Measurements from ENCODE around the gene RUFY4.
"Not testable (repeated sequence)": the region's sequence is repeated elsewhere in the genome, so short reads cannot be mapped to it uniquely, and the experiment has no call there.

The RUFY4 gene

GRCh38 chr2:218031771-218032257 lies 37.2 kb upstream of the RUFY4 start:
- no peak for DNase-seq

- DNase-seq: no peak
Observed at GRCh38 chr2:218032336-218033171, 36.5 kb upstream of the RUFY4 start.

- no peak for DNase-seq
Observed at GRCh38 chr2:218033208-218033589, 35.9 kb upstream of the RUFY4 start.

GRCh38 chr2:218033590-218034496 lies 35.2 kb upstream of the RUFY4 start:
- DNase-seq: no peak

- peak; percentile 34 for DNase-seq
Observed at GRCh38 chr2:218034497-218035213, 34.4 kb upstream of the RUFY4 start.

- DNase-seq: no peak
Observed at GRCh38 chr2:218035463-218036100, 33.5 kb upstream of the RUFY4 start.

GRCh38 chr2:218036371-218036770 lies 32.7 kb upstream of the RUFY4 start:
- DNase-seq: no peak

- no peak for DNase-seq
Observed at GRCh38 chr2:218039171-218039570, 29.9 kb upstream of the RUFY4 start.

GRCh38 chr2:218040883-218041282 lies 28.2 kb upstream of the RUFY4 start:
- no peak for DNase-seq

GRCh38 chr2:218041302-218042168 lies 27.5 kb upstream of the RUFY4 start:
- no peak for DNase-seq

GRCh38 chr2:218043100-218043499 lies 26.0 kb upstream of the RUFY4 start:
- DNase-seq: no peak

- no peak for DNase-seq
Observed at GRCh38 chr2:218043701-218044109, 25.3 kb upstream of the RUFY4 start.

- not testable (repeated sequence) for DNase-seq
Observed at GRCh38 chr2:218044599-218044998, 24.5 kb upstream of the RUFY4 start.

GRCh38 chr2:218046238-218046637 lies 22.8 kb upstream of the RUFY4 start:
- no peak for DNase-seq

- no peak for DNase-seq
Observed at GRCh38 chr2:218047536-218048225, 21.4 kb upstream of the RUFY4 start.

- DNase-seq: no peak
Observed at GRCh38 chr2:218051903-218052302, 17.1 kb upstream of the RUFY4 start.

- DNase-seq: no peak
Observed at GRCh38 chr2:218059289-218059688, 9.8 kb upstream of the RUFY4 start.

GRCh38 chr2:218060118-218060517 lies 8.9 kb upstream of the RUFY4 start:
- no peak for DNase-seq

GRCh38 chr2:218060950-218061660 lies 7.9 kb upstream of the RUFY4 start:
- DNase-seq: no peak

GRCh38 chr2:218063486-218063885 lies 5.6 kb upstream of the RUFY4 start:
- no peak for DNase-seq
